Nephron progenitor cell (in vitro differentiated cells): ENCODE results near the gene FNDC3A.
A peak's percentile ranks its signal among the peaks of the same experiment; 100 is the strongest.

Experiments
- DNase-seq: peaks from one replicate; pipeline ENCODE4 v3.0.0; 2021
- H3K27ac Mint-ChIP-seq: 2 replicates; pipeline ENCODE4 v1.8.0; 2021; ENCODE audit warnings: mild to moderate bottlenecking, moderate library complexity, mixed read lengths
- H3K27me3 Mint-ChIP-seq: 2 replicates; pipeline ENCODE4 v1.8.0; 2021; ENCODE audit warnings: mild to moderate bottlenecking, low read depth, mixed read lengths; ENCODE audit not compliant: poor library complexity
- H3K36me3 Mint-ChIP-seq: 2 replicates; pipeline ENCODE4 v1.8.0; 2021; ENCODE audit warnings: low read depth, mixed read lengths
- H3K4me1 Mint-ChIP-seq: 2 replicates; pipeline ENCODE4 v1.8.0; 2021; ENCODE audit warnings: mixed read lengths
- H3K4me3 Mint-ChIP-seq: 2 replicates; pipeline ENCODE4 v1.8.0; 2021; ENCODE audit warnings: mild to moderate bottlenecking, moderate library complexity, mixed read lengths
- H3K9me3 Mint-ChIP-seq: 2 replicates; pipeline ENCODE4 v1.8.0; 2021; ENCODE audit warnings: mild to moderate bottlenecking, moderate library complexity, mixed read lengths
- TF ChIP-seq, protein P1 (sequence below): fragments of 200-600 bp; sonication (generic); IDR thresholded peaks from 2 replicates; pipeline ENCODE4 v1.5.0; 2021; ENCODE audit warnings: antibody characterized with exemption

The FNDC3A gene

GRCh38 chr13:49164712-49165111, 189.0 kb downstream of the FNDC3A start:
- TF ChIP-seq, protein P1, sequence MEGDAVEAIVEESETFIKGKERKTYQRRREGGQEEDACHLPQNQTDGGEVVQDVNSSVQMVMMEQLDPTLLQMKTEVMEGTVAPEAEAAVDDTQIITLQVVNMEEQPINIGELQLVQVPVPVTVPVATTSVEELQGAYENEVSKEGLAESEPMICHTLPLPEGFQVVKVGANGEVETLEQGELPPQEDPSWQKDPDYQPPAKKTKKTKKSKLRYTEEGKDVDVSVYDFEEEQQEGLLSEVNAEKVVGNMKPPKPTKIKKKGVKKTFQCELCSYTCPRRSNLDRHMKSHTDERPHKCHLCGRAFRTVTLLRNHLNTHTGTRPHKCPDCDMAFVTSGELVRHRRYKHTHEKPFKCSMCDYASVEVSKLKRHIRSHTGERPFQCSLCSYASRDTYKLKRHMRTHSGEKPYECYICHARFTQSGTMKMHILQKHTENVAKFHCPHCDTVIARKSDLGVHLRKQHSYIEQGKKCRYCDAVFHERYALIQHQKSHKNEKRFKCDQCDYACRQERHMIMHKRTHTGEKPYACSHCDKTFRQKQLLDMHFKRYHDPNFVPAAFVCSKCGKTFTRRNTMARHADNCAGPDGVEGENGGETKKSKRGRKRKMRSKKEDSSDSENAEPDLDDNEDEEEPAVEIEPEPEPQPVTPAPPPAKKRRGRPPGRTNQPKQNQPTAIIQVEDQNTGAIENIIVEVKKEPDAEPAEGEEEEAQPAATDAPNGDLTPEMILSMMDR = no peak
- Mint-ChIP-seq H3K9me3 (peaks cover 59% of the 10 kb centered on the region), H3K27ac (no peak overlapping the region), H3K4me3 (no peak overlapping the region), H3K36me3 (peaks cover 88% of the 10 kb centered on the region), H3K27me3 (peaks cover 7% of the 10 kb centered on the region), H3K4me1 (no peaks in the 10 kb centered on the region)
- DNase-seq = no peak

DNA sequence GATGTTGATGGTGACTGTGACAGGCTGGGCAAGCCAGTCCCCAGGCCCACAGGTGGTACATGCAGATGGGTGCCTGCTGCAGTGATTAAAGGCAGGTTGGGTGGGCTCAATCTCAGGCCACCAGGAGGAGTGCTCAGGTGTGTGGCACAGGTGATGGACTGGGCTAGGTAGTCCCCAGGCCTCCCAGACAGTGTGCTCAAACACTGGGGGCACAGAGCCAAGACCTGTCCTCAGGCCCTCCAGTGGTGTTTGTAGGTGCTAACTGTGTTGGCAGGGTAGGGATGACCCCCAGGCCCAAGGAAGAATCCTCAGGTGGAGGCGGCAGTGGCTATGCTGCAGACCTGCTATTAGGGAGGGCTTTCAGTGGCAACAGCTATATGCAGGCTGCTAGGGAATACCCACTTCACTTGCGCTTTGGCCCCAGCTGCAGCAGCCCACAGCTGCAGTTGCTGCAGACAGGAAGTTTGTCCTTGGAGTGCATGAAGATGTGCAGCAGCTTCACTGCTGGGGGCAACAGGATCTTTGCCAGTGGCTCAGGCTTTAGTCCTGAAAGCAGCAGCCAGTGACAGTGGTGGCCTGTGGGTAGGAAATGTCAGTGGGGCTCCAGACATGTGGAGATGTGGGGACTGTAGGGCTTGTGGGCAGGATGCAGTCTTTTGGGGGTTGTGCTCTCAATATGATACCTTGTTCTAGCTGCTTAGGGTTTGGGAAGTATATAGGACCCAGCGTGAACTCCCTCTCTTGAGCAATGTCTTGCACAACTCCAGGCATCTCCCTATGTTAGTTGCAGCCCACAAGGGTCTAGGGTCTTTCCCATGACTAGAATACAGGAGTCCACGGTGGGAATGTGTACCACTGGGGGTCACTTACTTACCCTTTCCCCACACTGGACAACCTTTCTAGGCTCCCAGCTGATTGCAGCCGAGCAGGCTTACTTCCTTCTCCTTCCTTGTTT, 190.4 kb downstream of the FNDC3A start:
- Mint-ChIP-seq H3K4me3 (no peak overlapping the region), H3K27me3 (peaks cover 7% of the 10 kb centered on the region), H3K36me3 (peaks cover 88% of the 10 kb centered on the region), H3K4me1 (no peaks in the 10 kb centered on the region), H3K27ac (peak overlapping the region; percentile 76), H3K9me3 (peaks cover 46% of the 10 kb centered on the region)
- DNase-seq = no peak
- TF ChIP-seq, protein P1 = no peak

GRCh38 chr13:49171359-49171758, 195.6 kb downstream of the FNDC3A start:
- no peak overlapping the region for H3K27ac Mint-ChIP-seq
- no peaks in the 10 kb centered on the region for H3K27me3 Mint-ChIP-seq
- no peaks in the 10 kb centered on the region for H3K4me1 Mint-ChIP-seq
- peaks cover 79% of the 10 kb centered on the region for H3K36me3 Mint-ChIP-seq
- no peak for DNase-seq
- no peaks in the 10 kb centered on the region for H3K9me3 Mint-ChIP-seq
- H3K4me3 Mint-ChIP-seq = no peak overlapping the region
- TF ChIP-seq, protein P1 = no peak

DNA sequence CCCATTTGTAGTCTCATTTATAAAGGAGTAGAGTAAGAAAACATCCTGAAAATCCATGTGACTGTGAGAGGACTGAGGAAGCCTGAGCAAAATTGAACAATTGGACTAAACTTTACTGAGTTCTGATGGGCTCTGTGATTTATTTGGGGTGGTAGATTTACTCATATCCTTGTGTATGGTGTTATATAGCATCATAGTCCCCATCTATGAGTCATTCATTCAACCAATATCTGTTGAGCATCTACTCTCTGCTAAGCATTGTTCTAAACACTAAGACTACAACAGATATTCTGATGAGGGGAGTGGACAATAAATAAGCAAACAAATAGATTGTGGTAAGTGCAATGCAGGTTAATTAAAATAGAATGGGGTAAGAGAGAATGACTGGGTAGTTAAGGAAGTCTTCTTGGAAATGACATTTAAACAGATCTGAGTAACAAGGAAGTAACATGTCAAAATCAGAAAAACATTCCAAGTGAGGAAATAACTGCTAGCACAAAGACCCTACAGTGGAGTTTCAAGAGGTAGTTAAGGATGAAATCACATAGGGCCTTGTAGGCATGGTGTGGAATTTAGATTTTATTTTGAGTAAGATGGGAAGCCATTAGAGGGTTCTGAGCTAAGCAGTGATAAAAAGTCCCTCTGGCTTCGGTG, 208.1 kb downstream of the FNDC3A start:
- Mint-ChIP-seq H3K4me1 (no peaks in the 10 kb centered on the region), H3K27ac (no peak overlapping the region), H3K9me3 (no peaks in the 10 kb centered on the region), H3K36me3 (peaks cover 57% of the 10 kb centered on the region), H3K27me3 (no peaks in the 10 kb centered on the region), H3K4me3 (no peak overlapping the region)
- TF ChIP-seq, protein P1 = no peak
- DNase-seq = no peak

GRCh38 chr13:49184621-49185020, 208.9 kb downstream of the FNDC3A start:
- no peaks in the 10 kb centered on the region for H3K4me1 Mint-ChIP-seq
- no peaks in the 10 kb centered on the region for H3K27me3 Mint-ChIP-seq
- no peaks in the 10 kb centered on the region for H3K9me3 Mint-ChIP-seq
- peaks cover 57% of the 10 kb centered on the region for H3K36me3 Mint-ChIP-seq
- peak overlapping the region; percentile 58 for H3K27ac Mint-ChIP-seq
- no peak overlapping the region for H3K4me3 Mint-ChIP-seq
- TF ChIP-seq, protein P1 = no peak
- no peak for DNase-seq
